A673 (cell line): ENCODE data around the gene OR2F1.

ENCODE experiments used
- EZH2 ChIP-seq: fragments of 200-600 bp; sonication (generic); IDR thresholded peaks from 2 replicates; pipeline ENCODE4 v1.6.1; 2017; ENCODE audit warnings: borderline replicate concordance, low read depth, mild to moderate bottlenecking, mixed read lengths, antibody characterized with exemption, low read length; ENCODE audit not compliant: poor library complexity, severe bottlenecking
- TF ChIP-seq, protein P1 (sequence below): fragments of 300-800, 200-600 bp; sonication (generic); conservative IDR thresholded peaks from 2 replicates; pipeline ENCODE4 v1.5.1; 2017; ENCODE audit warnings: low read depth, mild to moderate bottlenecking, antibody characterized with exemption, low read length, moderate library complexity, mixed read lengths

GRCh38 chr7:143978585-143978984 is 23.9 kb downstream of the OR2F1 start:
- TF ChIP-seq, protein P1, sequence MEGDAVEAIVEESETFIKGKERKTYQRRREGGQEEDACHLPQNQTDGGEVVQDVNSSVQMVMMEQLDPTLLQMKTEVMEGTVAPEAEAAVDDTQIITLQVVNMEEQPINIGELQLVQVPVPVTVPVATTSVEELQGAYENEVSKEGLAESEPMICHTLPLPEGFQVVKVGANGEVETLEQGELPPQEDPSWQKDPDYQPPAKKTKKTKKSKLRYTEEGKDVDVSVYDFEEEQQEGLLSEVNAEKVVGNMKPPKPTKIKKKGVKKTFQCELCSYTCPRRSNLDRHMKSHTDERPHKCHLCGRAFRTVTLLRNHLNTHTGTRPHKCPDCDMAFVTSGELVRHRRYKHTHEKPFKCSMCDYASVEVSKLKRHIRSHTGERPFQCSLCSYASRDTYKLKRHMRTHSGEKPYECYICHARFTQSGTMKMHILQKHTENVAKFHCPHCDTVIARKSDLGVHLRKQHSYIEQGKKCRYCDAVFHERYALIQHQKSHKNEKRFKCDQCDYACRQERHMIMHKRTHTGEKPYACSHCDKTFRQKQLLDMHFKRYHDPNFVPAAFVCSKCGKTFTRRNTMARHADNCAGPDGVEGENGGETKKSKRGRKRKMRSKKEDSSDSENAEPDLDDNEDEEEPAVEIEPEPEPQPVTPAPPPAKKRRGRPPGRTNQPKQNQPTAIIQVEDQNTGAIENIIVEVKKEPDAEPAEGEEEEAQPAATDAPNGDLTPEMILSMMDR, result no peak
- TF ChIP-seq EZH2, result no peak
